ENCODE results near the gene CLIP1. TPM values are rescaled to one million over a fixed set of nuclear protein-coding genes. Genes with fewer than 3 reads are reported as not detected.
A peak's percentile ranks its signal among the peaks of the same experiment; 100 is the strongest.

The CLIP1 gene
- total RNA-seq, 4 donors from 2014 or later, result 55.7 to 167 (median 86.0) TPM

DNA sequence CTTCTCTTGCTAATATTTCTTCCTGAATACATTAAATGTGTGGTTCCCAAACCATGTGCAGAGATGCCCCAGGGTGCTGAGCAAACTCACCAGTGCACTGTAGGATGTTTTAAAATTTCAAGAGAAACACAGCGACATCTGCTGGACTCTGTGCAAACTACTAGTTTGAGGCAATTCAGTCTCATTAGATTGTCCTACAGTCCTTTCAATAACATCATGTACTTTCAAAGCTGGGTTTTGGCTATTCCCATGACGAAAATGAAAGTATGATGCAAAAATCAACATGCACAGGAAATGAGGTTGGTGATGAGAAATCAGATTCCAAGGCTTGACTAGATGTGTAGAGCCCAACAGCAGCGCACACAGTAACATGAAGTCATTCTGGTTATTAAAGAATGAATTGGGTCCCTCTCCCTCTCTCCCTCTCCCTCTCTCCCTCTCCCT lies 66.3 kb downstream of the CLIP1 start:
- H3K27me3 ChIP-seq, result no peaks in the 10 kb centered on the region
- no peak overlapping the region for H3K4me3 ChIP-seq
- H3K27ac ChIP-seq, result no peak overlapping the region
- peaks cover 0 to 64% (median 0%) of the 10 kb centered on the region in 3 donors for H3K36me3 ChIP-seq
- DNase-seq, result peak in 2 of 3 donors; percentile 35 to 85
- no peaks in the 10 kb centered on the region for H3K4me1 ChIP-seq
- TF ChIP-seq POLR2A (IDR thresholded peaks at IDR 0.05), result no peak
- TF ChIP-seq, protein P1, sequence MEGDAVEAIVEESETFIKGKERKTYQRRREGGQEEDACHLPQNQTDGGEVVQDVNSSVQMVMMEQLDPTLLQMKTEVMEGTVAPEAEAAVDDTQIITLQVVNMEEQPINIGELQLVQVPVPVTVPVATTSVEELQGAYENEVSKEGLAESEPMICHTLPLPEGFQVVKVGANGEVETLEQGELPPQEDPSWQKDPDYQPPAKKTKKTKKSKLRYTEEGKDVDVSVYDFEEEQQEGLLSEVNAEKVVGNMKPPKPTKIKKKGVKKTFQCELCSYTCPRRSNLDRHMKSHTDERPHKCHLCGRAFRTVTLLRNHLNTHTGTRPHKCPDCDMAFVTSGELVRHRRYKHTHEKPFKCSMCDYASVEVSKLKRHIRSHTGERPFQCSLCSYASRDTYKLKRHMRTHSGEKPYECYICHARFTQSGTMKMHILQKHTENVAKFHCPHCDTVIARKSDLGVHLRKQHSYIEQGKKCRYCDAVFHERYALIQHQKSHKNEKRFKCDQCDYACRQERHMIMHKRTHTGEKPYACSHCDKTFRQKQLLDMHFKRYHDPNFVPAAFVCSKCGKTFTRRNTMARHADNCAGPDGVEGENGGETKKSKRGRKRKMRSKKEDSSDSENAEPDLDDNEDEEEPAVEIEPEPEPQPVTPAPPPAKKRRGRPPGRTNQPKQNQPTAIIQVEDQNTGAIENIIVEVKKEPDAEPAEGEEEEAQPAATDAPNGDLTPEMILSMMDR (IDR thresholded peaks at IDR 0.05), result peak; percentile 49 to 91 (median 79)
- H3K9me3 ChIP-seq, result no peaks in the 10 kb centered on the region

DNA sequence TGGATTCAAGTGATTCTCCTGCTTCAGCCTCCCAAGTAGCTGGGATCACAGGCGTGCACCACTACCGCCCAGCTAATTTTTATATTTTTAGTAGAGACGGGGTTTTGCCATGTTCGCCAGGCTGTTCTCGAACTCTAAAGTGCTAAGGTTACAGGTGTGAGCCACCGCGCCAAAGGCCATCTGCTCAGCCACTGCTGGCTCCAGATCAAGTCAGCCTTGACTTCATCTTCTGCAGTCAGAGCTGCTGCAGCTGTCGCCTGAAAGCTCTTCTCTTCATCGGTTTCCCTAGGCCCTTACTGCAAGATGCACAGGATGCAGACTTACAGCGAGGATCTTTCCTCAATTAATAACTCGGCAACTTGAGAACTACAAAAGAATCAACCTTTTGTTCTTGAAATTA lies 66.8 kb downstream of the CLIP1 start:
- peaks cover 0 to 59% (median 0%) of the 10 kb centered on the region in 3 donors for H3K36me3 ChIP-seq
- no peak for TF ChIP-seq POLR2A (IDR thresholded peaks at IDR 0.05)
- TF ChIP-seq, protein P1 (IDR thresholded peaks at IDR 0.05), result no peak

DNA sequence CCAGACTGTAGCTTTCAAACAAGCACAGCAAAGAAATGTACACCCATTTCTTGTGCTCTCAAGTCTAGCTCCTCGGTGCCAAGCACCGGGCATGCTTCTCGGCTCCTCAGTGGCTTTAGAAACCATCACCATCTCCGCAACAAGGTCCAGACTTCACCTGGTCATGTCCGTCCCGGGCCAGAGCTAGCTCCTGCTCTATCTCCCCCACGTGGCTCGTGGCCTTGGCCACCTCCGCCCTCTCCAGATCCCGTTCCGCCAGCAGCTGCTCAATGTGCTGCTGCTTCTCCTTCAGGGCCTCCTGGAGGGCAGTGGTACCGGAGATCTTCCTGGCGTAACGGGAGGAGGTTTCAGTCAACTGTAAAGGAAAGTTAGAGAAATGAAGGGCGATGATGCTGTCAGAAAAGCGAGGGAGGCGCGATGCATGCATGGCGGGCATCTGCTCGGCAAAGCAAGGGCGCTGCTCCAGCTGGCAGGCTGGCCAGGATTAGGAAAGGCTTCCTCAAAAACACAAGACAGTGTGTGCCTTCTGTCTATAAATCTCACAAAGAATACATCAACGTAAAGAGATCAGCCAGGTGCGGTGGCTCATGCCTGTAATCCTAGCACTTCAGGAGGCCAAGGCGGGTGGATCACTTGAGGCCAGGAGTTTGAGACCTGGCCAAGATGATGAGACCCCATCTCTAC lies 67.4 kb downstream of the CLIP1 start:
- DNase-seq, result no peak
- Histone ChIP-seq H3K4me1 (peaks cover 0 to 8% (median 0%) of the 10 kb centered on the region in 4 donors), H3K9me3 (no peaks in the 10 kb centered on the region), H3K36me3 (peaks cover 0 to 53% (median 0%) of the 10 kb centered on the region in 3 donors), H3K27ac (no peak overlapping the region), H3K4me3 (no peak overlapping the region), H3K27me3 (no peaks in the 10 kb centered on the region)
- TF ChIP-seq, protein P1 (IDR thresholded peaks at IDR 0.05), result no peak

More for the DNA sequence above, 66.8 kb downstream of the CLIP1 start:
- H3K27ac ChIP-seq, result no peak overlapping the region
- no peaks in the 10 kb centered on the region for H3K9me3 ChIP-seq
- no peak for DNase-seq
- peaks cover 0 to 2% (median 0%) of the 10 kb centered on the region in 4 donors for H3K4me1 ChIP-seq
- H3K4me3 ChIP-seq, result no peak overlapping the region
- no peaks in the 10 kb centered on the region for H3K27me3 ChIP-seq

DNA sequence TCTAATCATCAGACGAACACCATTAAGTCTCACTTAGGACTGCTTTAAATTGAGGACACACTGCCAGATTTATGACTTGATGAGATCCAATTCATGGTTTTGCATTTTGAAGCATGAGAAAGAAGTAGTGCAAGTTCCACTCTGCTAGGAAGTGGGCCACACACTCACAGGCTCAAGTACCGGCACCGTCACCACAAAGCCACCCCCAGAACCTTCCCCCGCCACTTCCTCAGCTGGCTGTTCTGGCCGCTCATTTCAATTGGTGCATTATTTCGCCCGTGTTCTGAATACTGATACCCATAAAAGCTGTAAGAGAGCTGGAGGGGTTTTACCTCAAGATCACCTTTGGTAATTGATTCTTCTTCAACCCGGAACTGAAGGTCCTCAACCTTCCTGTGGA lies 70.1 kb downstream of the CLIP1 start:
- Histone ChIP-seq H3K27ac (no peak overlapping the region), H3K36me3 (peaks cover 0 to 41% (median 0%) of the 10 kb centered on the region in 3 donors), H3K4me3 (no peak overlapping the region), H3K9me3 (no peaks in the 10 kb centered on the region), H3K27me3 (no peaks in the 10 kb centered on the region), H3K4me1 (peaks cover 0 to 18% (median 0%) of the 10 kb centered on the region in 4 donors)
- TF ChIP-seq, protein P1 (IDR thresholded peaks at IDR 0.05), result no peak
- no peak for TF ChIP-seq POLR2A (IDR thresholded peaks at IDR 0.05)
- DNase-seq, result no peak

DNA sequence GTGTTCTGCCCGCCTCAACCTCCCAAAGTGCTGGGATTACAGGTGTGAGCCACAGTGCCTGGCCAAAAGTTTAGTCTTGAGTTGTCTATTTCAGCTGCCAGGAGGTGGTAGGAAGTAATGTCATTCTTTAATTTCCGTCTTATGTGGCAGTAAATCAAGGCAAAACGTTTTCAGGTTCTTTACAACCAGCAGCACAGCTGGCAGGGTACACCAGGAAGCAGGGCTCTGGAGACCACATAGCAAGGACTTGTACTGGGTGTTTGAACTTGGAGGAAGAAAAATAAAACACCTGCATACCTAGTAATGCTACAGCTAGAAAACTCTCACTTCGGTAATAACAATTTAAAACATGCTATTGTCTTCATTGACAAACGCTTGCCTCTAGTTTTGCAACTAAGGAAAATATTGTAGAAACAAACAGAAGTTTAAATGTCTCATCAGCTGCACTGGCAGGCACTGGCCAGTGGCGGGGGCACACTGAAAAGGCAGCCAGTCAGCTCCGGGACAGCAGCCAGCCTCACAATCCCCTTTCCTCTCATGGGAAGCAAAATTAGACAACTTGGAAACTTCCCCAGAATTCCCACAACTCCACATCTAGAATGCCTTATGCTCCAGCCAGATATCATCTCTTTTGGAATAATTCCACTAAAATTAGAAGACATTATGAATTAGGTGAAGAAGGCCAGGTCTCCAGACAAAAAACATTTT lies 72.2 kb downstream of the CLIP1 start:
- Histone ChIP-seq H3K27me3 (no peaks in the 10 kb centered on the region), H3K36me3 (peaks cover 0 to 53% (median 0%) of the 10 kb centered on the region in 3 donors), H3K4me3 (no peak overlapping the region), H3K9me3 (no peaks in the 10 kb centered on the region), H3K27ac (peak overlapping the region in 2 of 4 donors; percentile 34 to 56), H3K4me1 (peaks cover 0 to 18% (median 0%) of the 10 kb centered on the region in 4 donors)
- DNase-seq, result no peak
- TF ChIP-seq, protein P1 (IDR thresholded peaks at IDR 0.05), result no peak
- TF ChIP-seq POLR2A (IDR thresholded peaks at IDR 0.05), result no peak

Data from Peyer's patch (tissue), 4 donors.